8988T (cell line): ENCODE data around the gene RPS6KA1.
"Not testable (repeated sequence)": the region's sequence is repeated elsewhere in the genome, so short reads cannot be mapped to it uniquely, and the experiment has no call there.

Source experiments
- DNase-seq: peaks from one replicate; pipeline ENCODE4 v3.0.0; 2011

The RPS6KA1 gene

DNA sequence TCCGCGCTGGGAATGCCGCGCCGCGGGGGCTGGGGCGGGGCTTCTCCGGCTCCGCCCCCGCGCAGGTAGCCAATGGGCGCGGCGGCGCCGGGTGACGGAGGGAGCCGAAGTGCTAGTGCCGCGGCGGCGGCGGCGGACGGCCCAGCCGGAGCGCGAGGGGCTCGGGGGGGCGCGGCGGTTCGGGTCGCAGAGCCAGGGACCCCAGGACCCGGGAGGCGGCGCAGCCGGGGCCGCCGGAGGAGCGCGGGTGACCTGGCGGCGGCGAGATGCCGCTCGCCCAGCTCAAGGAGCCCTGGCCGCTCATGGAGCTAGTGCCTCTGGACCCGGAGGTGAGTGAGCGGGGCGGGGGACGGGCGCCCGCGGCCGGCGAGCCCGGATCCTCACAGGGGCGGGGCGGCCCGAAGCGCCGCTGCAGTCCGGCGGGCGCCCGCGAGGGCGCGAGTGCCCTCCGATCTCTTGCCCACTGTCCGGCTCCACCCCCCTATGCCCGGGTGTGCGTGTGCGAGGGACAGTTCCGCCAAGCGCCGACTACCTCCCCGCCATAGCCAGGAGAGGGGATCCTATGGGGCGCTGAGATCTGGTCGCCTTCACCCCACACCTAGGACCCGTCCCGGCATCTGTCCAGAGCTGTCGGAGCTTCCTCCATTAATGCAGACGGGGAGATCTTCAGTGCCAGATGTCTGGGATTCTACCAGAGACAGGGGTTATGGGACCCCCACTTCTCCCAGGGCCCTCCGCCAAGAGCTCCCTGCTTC, at the start of gene RPS6KA1:
Gene RPS6KA1 (plus strand): TSS at position 107 of the 755 bp plus-strand sequence. CDS start 160 bp downstream, at position 267.
- peak; percentile 87 for DNase-seq

DNA sequence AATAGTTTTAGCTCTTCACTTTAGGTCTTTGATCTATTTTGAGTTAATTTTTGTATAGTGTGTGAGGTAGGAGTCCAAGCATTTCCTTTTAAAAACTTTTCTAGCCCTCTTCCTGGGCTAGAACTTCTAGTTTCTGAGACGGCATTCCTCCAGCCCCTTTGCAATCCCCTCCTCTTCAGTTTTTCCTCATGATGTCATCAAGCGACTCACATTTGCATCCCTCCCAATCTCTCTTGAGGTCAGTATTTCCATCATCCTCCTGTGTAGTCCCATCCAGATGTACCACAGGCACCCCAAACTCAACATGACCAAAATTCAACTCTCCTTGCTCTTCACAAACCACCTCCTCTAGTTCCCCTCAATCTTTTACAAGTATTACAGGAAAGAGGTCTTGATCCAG, 46.6 kb upstream of the RPS6KA1 start:
- DNase-seq: no peak

DNA sequence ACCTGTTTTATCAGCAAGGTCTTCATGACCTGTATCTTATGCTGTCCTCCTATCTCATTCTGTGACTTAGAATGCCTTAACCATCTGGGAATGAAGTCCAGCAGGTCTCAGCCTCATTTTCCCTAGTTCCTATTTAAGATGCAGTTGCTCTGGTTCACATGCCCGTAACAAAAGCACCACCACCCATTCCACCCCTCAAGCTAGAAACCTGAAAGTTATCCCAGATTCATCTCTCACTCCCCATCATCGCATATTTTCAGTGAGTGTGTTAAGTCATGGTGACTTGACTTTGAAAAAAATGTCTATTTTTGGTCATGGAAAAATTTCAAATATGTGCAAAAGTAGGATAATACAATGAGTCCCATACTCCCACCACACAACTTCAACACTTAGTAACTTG, 45.6 kb upstream of the RPS6KA1 start:
- no peak for DNase-seq

DNA sequence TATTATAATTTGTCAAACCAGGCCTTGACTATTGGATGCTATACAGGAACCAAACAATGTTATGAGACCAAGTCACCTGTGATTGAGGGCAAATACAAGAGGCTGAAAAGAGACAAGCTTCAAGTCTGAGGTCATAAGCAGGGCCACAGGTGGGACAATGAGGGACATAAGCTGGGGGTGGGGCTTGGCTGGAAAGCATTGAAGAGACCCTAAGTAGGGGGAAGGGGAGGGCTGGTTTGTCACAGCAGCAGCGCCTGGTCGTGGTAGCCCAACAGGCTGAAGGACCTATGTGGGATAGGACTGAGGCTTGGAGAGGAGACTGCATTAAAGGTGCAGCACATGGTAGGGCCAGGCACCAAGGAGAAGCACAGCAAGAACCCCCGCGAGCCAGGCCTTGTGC, 39.4 kb upstream of the RPS6KA1 start:
- DNase-seq: no peak

DNA sequence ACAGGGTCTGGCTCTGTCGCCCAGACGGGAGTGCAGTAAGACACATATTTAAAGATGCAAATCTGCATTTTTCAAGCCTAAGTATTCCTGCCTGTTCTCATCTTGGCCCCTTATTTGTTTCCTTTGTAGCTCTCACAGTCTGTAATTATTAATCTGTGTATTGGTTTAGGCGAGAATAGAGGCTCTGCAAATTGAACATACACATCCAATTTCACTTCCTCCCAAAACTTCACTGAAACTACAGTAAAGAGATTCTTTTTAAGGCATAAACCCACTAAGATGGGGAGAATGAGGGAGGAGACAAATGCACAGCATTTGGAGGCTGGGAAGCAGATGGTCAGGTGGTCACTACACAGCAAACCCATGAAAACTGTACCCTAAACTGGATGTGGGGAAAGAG, 36.3 kb upstream of the RPS6KA1 start:
- DNase-seq: no peak

- no peak for DNase-seq
Measured at GRCh38 chr1:26493938-26494337, 35.6 kb upstream of the RPS6KA1 start.

GRCh38 chr1:26496861-26497260, 32.7 kb upstream of the RPS6KA1 start:
- no peak for DNase-seq

DNA sequence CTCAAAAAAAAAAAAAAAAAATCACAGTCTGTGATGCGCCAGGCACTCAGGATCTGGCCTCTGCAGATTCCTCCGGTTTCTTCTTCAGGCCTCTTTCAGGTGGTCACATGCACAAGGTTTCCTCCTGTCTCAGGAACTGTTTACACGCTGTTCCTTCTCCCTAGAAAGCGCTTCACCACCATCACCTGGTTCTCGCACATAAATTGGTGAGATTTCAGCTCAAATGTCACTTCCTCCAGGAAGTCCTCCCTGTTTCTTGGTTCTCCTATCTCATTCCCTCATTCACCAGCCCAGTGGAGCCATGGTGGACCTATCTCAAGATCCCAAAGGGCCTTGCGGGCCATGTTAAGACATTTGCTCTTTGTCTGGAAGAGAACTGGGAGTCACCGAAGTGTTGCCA, 30.7 kb upstream of the RPS6KA1 start:
- no peak for DNase-seq

DNA sequence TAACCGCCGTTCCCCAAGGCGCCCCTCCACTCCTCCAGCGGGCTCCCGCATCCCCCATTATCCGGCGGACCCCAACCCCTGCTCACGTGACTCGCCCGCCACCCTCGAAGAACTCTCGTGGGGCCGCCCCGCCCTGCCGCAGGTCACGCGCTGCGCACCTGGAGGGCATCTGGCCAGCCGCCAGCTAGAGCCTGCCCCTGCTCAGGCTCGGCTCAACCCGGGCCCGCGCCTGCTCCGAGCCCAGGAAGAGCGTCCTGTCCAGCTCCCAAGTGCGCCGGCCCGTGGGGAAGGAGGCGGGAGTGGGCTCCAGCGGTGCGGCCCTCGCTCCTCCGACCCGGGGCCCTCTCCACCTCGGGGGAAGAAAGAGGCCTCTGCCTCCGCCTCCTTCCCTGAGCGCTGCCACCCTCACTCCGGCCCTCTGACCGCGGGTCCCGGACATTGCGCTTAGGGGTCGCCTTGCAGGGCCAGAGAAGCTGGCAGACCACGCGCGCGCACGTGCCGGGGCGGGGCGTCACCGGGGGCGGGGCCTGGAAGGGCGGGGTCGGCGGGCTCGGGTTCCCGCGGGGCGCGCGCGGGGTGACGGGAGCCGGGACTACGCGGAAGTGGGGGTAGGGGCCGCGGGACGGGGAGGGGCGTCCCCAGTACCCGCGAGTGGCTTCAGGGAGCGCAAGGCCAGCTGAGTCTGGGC, 28.9 kb upstream of the RPS6KA1 start:
- peak; percentile 68 for DNase-seq

- not testable (repeated sequence) for DNase-seq
Measured at GRCh38 chr1:26510711-26511110, 18.9 kb upstream of the RPS6KA1 start.

DNA sequence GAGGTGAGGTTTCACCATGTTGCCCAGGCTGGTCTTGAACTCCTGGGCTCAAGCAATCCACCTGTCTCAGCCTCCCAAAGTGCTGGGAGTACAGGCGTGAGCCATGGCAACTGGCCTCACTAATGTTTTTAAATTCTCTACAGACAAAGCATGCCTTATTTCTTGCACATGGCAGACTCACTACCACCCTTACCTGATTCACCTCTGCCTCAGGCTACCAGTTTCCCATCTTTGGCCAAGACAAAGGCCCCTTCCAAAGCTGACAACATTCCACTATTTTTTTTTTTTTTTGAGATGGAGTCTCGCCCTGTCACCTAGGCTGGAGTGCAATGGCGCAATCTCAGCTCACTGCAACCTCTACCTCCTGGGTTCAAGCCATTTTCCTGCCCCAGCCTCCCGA, 13.7 kb upstream of the RPS6KA1 start:
- not testable (repeated sequence) for DNase-seq

- DNase-seq: no peak
Measured at GRCh38 chr1:26516987-26517765, 12.4 kb upstream of the RPS6KA1 start.

DNA sequence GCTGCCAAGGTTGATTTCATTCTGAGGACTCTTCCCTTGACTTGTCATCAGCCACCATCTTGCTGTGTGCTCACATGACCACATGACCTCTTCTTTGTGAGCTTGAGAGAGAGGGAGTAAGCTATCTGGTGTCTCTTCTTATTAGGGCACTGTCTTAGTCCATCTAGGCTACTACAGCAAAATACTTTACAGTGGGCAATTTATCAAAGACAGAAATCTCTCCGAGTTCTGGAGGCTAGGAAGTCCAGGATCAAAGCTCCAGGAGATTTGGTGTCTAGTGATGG, 11.9 kb upstream of the RPS6KA1 start:
- no peak for DNase-seq

DNA sequence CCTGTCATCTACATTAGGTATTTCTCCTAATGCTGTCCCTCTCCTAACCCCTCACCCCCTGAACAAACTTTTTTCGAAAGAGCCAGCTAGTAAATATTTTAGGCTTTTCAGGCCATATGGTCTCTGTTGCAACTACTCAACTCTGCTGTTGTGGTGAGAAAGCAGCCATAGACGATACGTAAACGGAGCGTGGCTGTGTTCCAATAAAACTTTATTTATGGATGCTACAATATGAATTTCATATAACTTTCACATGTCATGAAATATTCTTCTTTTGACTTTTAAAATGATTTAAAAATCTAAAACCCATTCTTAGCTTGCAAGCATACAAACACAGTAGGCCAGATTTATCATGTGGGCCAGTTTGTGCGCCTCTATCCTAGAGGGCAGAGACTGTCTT, 11.2 kb upstream of the RPS6KA1 start:
- DNase-seq: no peak

- no peak for DNase-seq
Measured at GRCh38 chr1:26520339-26520738, 9.2 kb upstream of the RPS6KA1 start.

DNA sequence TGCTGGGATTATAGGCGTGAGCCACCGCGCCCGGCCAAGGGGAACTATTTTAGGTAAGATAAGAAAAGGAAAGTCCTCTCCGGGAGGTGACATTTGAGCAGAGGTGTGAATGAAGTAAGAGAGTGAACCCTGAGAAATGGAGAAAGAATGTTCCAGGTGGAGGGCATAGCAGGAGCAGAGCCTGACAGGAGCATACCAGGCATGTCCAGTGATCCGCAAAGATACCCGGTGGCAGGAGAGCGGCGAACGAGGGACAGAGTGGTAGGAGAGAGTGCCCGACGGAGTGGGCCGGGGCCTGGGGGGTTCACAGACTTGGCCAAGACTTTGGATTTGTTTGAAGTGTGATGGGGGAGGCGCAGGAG, 7.9 kb upstream of the RPS6KA1 start:
- no peak for DNase-seq

- no peak for DNase-seq
Measured at GRCh38 chr1:26522073-26522472, 7.5 kb upstream of the RPS6KA1 start.

DNA sequence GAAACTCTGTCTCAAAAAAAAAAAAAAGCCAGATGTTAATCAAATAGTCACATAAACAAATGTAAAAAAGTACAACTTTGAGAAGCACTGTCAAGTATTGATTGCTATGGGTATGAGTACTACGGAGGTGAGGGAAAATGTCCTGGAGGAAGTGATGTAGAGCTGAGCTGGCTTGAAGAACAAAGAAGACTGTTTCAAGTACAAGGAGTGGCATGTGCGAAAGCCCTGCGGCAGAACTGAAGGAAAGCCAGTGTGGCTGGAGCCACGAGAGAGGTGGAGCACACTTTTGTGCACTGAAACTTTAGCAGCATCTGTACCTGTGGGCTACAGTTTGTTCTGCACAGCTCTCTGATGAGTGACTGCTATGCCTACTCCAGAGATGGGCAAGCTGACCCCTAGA, 5.4 kb upstream of the RPS6KA1 start:
- no peak for DNase-seq

- no peak for DNase-seq
Measured at GRCh38 chr1:26526287-26526686, 3.3 kb upstream of the RPS6KA1 start.

- no peak for DNase-seq
Measured at GRCh38 chr1:26529405-26529654, 231 bp upstream of the RPS6KA1 start.

DNA sequence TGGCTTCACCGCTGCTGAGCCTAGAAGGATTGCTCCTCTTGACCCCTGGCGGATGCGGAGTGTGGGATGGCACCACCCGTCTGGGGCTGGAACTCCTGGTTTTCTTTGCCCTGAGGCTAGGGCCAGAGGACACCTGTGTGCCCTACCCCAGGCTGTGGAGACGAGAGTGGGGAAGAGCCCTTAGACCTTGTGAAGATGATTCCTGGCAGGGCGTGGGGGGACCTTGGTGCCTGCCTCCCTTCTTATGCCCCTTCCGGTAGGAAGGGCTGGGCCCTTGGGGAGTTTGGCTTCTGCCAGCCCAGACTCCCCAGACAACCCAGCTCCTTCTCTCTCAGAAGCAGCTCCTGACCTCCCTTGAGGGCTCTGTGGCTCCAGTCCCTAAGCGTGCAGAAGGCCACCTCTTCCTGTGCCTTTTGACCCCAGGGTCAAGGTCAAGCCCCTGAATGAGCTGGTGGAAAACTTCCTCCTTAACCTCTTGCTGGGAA, 891 bp downstream of the RPS6KA1 start:
- peak; percentile 24 for DNase-seq

DNA sequence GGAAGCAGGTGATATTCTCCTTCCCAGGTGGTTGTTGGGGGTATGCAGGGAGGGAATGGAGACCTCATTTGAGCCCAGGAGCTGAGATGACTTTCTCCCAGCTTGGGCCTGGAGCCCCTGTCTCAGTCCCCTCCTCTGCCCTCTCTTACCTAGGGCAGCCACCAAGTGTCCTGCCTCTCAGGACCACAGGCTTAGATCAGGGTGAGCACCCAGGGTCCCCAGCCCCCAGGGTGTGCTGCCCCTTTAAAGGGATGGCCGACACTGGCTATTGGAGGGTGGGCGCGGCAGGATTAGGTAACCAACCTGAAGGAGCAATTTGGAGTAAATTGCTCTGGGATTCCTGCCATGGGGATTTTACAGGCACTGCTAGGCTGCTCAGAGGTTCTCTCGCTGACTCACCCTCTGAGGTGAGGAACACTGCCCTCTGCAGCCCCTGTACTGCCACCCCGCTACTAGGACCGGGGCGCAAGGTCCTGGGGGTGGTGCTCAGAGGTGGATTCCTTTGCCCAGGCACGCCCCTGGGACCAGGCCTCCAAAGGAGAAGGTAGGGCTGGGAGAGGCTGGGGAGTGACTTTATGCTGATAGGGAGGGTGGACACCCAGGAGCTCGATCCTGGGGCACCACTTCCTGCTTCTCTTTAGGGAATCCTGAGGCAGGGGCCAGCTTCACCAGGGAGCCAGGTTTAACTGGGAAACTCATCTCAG, 1.5 kb downstream of the RPS6KA1 start:
- DNase-seq: peak; percentile 68

GRCh38 chr1:26531651-26532131, 2.1 kb downstream of the RPS6KA1 start:
- peak; percentile 3 for DNase-seq
